ENCODE results near the gene UNC5B.

The UNC5B gene

GRCh38 chr10:71299071-71299785 lies 86.9 kb downstream of the UNC5B start:
- Histone ChIP-seq H3K9me3 (ENCODE audit: severe bottlenecking) (no peaks in the 10 kb centered on the region), H3K4me1 (ENCODE audit: insufficient read depth, poor library complexity, severe bottlenecking) (peaks cover 11% of the 10 kb centered on the region), H3K27ac (ENCODE audit: poor library complexity, severe bottlenecking) (no peak overlapping the region), H3K36me3 (ENCODE audit: low read depth) (no peaks in the 10 kb centered on the region), H3K27me3 (ENCODE audit: insufficient read depth, poor library complexity, severe bottlenecking) (no peaks in the 10 kb centered on the region), H3K4me3 (ENCODE audit: severe bottlenecking) (no peak overlapping the region)
- TF ChIP-seq CTCF (IDR thresholded peaks at IDR 0.05; ENCODE audit: poor library complexity, severe bottlenecking): no peak
- DNase-seq (ENCODE audit: low spot score) (no peak), ATAC-seq (ENCODE audit: low read depth) (no peak)

- Histone ChIP-seq H3K4me3 (ENCODE audit: severe bottlenecking) (no peak overlapping the region), H3K9me3 (ENCODE audit: severe bottlenecking) (no peaks in the 10 kb centered on the region), H3K4me1 (ENCODE audit: insufficient read depth, poor library complexity, severe bottlenecking) (peaks cover 11% of the 10 kb centered on the region), H3K36me3 (ENCODE audit: low read depth) (no peaks in the 10 kb centered on the region), H3K27ac (ENCODE audit: poor library complexity, severe bottlenecking) (no peak overlapping the region), H3K27me3 (ENCODE audit: insufficient read depth, poor library complexity, severe bottlenecking) (no peaks in the 10 kb centered on the region)
- ATAC-seq (ENCODE audit: low read depth) (peak; percentile 78), DNase-seq (ENCODE audit: low spot score) (no peak)
- TF ChIP-seq CTCF (IDR thresholded peaks at IDR 0.05; ENCODE audit: poor library complexity, severe bottlenecking): no peak
These were observed 88.4 kb downstream of the UNC5B start for GRCh38 chr10:71300555-71301370.

GRCh38 chr10:71301371-71301916 lies 89.1 kb downstream of the UNC5B start:
- Histone ChIP-seq H3K27me3 (ENCODE audit: insufficient read depth, poor library complexity, severe bottlenecking) (no peaks in the 10 kb centered on the region), H3K4me3 (ENCODE audit: severe bottlenecking) (no peak overlapping the region), H3K27ac (ENCODE audit: poor library complexity, severe bottlenecking) (no peak overlapping the region), H3K36me3 (ENCODE audit: low read depth) (no peaks in the 10 kb centered on the region), H3K9me3 (ENCODE audit: severe bottlenecking) (no peaks in the 10 kb centered on the region), H3K4me1 (ENCODE audit: insufficient read depth, poor library complexity, severe bottlenecking) (peaks cover 11% of the 10 kb centered on the region)
- peak; percentile 17; the same call in 1 of the 3 replicates for ATAC-seq (ENCODE audit: low read depth)
- DNase-seq (ENCODE audit: low spot score): no peak
- no peak for TF ChIP-seq CTCF (IDR thresholded peaks at IDR 0.05; ENCODE audit: poor library complexity, severe bottlenecking)

- ATAC-seq (ENCODE audit: low read depth): no peak
- no peak overlapping the region for H3K4me3 ChIP-seq (ENCODE audit: severe bottlenecking)
These were observed 90.1 kb downstream of the UNC5B start for GRCh38 chr10:71302451-71302850.

More at GRCh38 chr10:71302451-71302850, 90.1 kb downstream of the UNC5B start:
- Histone ChIP-seq H3K27ac (ENCODE audit: poor library complexity, severe bottlenecking) (no peak overlapping the region), H3K4me1 (ENCODE audit: insufficient read depth, poor library complexity, severe bottlenecking) (peaks cover 11% of the 10 kb centered on the region), H3K36me3 (ENCODE audit: low read depth) (no peaks in the 10 kb centered on the region), H3K27me3 (ENCODE audit: insufficient read depth, poor library complexity, severe bottlenecking) (no peaks in the 10 kb centered on the region), H3K9me3 (ENCODE audit: severe bottlenecking) (no peaks in the 10 kb centered on the region)
- TF ChIP-seq CTCF (IDR thresholded peaks at IDR 0.05; ENCODE audit: poor library complexity, severe bottlenecking): no peak
- DNase-seq (ENCODE audit: low spot score): no peak

All from RWPE2 (cell line).